Esophagus muscularis mucosa (tissue), 4 donors: ENCODE measurements around the gene ARMC2. TPM values are rescaled to one million over a fixed set of nuclear protein-coding genes. Genes with fewer than 3 reads are reported as not detected.

Experiments used
- DNase-seq: peaks from one replicate; pipeline ENCODE4 v3.0.0-alpha.2; 2017; ENCODE audit errors: extremely low spot score
- H3K27ac ChIP-seq, 4 donors: fragments of 200-600 bp; sonication (generic); replicated peaks in 1 of 4; 1 replicate in 3 of 4; 2 replicates in 1 of 4; pipeline ENCODE4 v1.5.1; 2016 to 2019; ENCODE audit warnings: mild to moderate bottlenecking in 1 of 4
- H3K27me3 ChIP-seq, 4 donors: fragments of 200-600 bp; sonication (generic); one replicate each; pipeline versions ENCODE4 v1.5.1 to v1.6.0; 2016 to 2019
- H3K36me3 ChIP-seq, 4 donors: fragments of 200-600 bp; sonication (generic); one replicate each; pipeline ENCODE4 v1.5.1; 2016 to 2019
- H3K4me1 ChIP-seq, 4 donors: fragments of 200-600 bp; sonication (generic); one replicate each; pipeline ENCODE4 v1.5.1; 2016 to 2019
- H3K4me3 ChIP-seq, 4 donors: fragments of 200-600 bp; sonication (generic); 1 replicate in 2 of 4; 2 replicates in 2 of 4; pipeline ENCODE4 v1.5.1; 2016 to 2019; ENCODE audit warnings: mild to moderate bottlenecking in 4 of 4, moderate library complexity in 1 of 4
- H3K9me3 ChIP-seq, 4 donors: fragments of 200-600 bp; sonication (generic); 1 replicate in 3 of 4; 2 replicates in 1 of 4; pipeline ENCODE4 v1.5.1; 2016 to 2019
- CTCF ChIP-seq, 3 experiments: fragments of 200-600 bp in 2 of 3; fragments of 450-650 bp in 1 of 3; sonication (generic) in 2 of 3; IDR thresholded peaks; one replicate each; pipeline ENCODE4 v1.5.1; 2017 to 2019; ENCODE audit warnings: antibody characterized with exemption in 3 of 3, mild to moderate bottlenecking in 2 of 3, moderate library complexity in 1 of 3
- EP300 ChIP-seq: sonication (generic); formaldehyde crosslinking; IDR thresholded peaks from one replicate; pipeline ENCODE4 v1.6.1; 2017; ENCODE audit warnings: antibody characterized with exemption
- POLR2A ChIP-seq: fragments of 450-650 bp; IDR thresholded peaks from one replicate; pipeline ENCODE4 v1.6.1; 2017; ENCODE audit warnings: antibody characterized with exemption, moderate library complexity, mild to moderate bottlenecking, low read depth
- POLR2AphosphoS5 ChIP-seq, 2 donors: sonication (generic); formaldehyde crosslinking; IDR thresholded peaks; one replicate each; pipeline ENCODE4 v1.6.1; 2017; ENCODE audit warnings: antibody characterized with exemption in 2 of 2
- WGBS: methylation state at CpG from one replicate; pipeline ENCODE4 v1.1.5; 2018; 5-methylcytosine and 5-hydroxymethylcytosine counted together
- intact Hi-C: fragments of 100-400 bp; cut with DNase I; formaldehyde crosslinking; loops from one replicate; pipeline ENCODE4 v1.15.1; 2023
- total RNA-seq, 4 donors: library from RNA; depleted of rRNA; stranded (reverse); fragments of >200 nt; gene quantifications; one replicate each; pipeline versions ENCODE4 v1.1.0 to v1.2.1, GENCODE V29; 2016

ARMC2 gene
- total RNA-seq, 4 donors from 2014 or later: 2.1 to 5.1 (median 3.2) TPM

- no peaks in the 10 kb centered on the region for H3K36me3 ChIP-seq
- peak overlapping the region in 1 of 4 donors; percentile 21 for H3K27ac ChIP-seq
- WGBS: 46% methylated on average over 4 of the region's 4 CpGs
- no peak overlapping the region for H3K4me3 ChIP-seq
- DNase-seq: peak; percentile 95
- H3K9me3 ChIP-seq: no peaks in the 10 kb centered on the region
- TF ChIP-seq POLR2A (no peak), EP300 (no peak), POLR2AphosphoS5 (IDR thresholded peaks at IDR 0.05) (peak; percentile 66 to 82), CTCF (IDR thresholded peaks at IDR 0.05) (peak in 2 of 3 experiments; percentile 97)
- H3K27me3 ChIP-seq: no peaks in the 10 kb centered on the region
- intact Hi-C loops: loop anchor here (1.0 to 5.0 kb wide), 2 partner anchors 57 to 293 kb away; no protein-coding TSS in a partner anchor
- peaks cover 0 to 13% (median 8%) of the 10 kb centered on the region in 4 donors for H3K4me1 ChIP-seq
These were observed 12.9 kb upstream of the ARMC2 start for GRCh38 chr6:108835218-108835850.

GRCh38 chr6:108836061-108836460 is 12.2 kb upstream of the ARMC2 start:
- no peak overlapping the region for H3K4me3 ChIP-seq
- no peaks in the 10 kb centered on the region for H3K27me3 ChIP-seq
- no peak for TF ChIP-seq POLR2AphosphoS5 (IDR thresholded peaks at IDR 0.05)
- no peak for TF ChIP-seq POLR2A
- no peak for TF ChIP-seq EP300
- TF ChIP-seq CTCF (IDR thresholded peaks at IDR 0.05): no peak
- H3K36me3 ChIP-seq: no peaks in the 10 kb centered on the region
- H3K4me1 ChIP-seq: peaks cover 0 to 13% (median 8%) of the 10 kb centered on the region in 4 donors
- 83% methylated on average over 3 of the region's 3 CpGs for WGBS
- no peak for DNase-seq
- intact Hi-C loops: loop anchor here (5.0 kb wide), 1 partner anchor 56 kb away; no protein-coding TSS in a partner anchor
- H3K9me3 ChIP-seq: no peaks in the 10 kb centered on the region
- no peak overlapping the region for H3K27ac ChIP-seq

GRCh38 chr6:108837236-108837971 is 10.8 kb upstream of the ARMC2 start:
- Histone ChIP-seq H3K9me3 (no peaks in the 10 kb centered on the region), H3K4me1 (peaks cover 0 to 13% (median 8%) of the 10 kb centered on the region in 4 donors), H3K36me3 (no peaks in the 10 kb centered on the region), H3K4me3 (no peak overlapping the region), H3K27ac (no peak overlapping the region), H3K27me3 (no peaks in the 10 kb centered on the region)
- DNase-seq: no peak
- intact Hi-C loops: loop anchor here (5.0 kb wide), 1 partner anchor 55 kb away; no protein-coding TSS in a partner anchor
- 68% methylated on average over 4 of the region's 4 CpGs for WGBS
- TF ChIP-seq POLR2A (no peak), EP300 (no peak), CTCF (IDR thresholded peaks at IDR 0.05) (no peak), POLR2AphosphoS5 (IDR thresholded peaks at IDR 0.05) (no peak)

GRCh38 chr6:108838101-108838717 is 10.0 kb upstream of the ARMC2 start:
- TF ChIP-seq EP300 (no peak), POLR2AphosphoS5 (IDR thresholded peaks at IDR 0.05) (no peak), POLR2A (no peak), CTCF (IDR thresholded peaks at IDR 0.05) (no peak)
- no peak overlapping the region for H3K4me3 ChIP-seq
- no peak for DNase-seq
- no peaks in the 10 kb centered on the region for H3K36me3 ChIP-seq
- 71% methylated on average over 18 of the region's 24 CpGs for WGBS
- H3K27me3 ChIP-seq: no peaks in the 10 kb centered on the region
- H3K27ac ChIP-seq: no peak overlapping the region
- H3K9me3 ChIP-seq: no peaks in the 10 kb centered on the region
- H3K4me1 ChIP-seq: peaks cover 0 to 13% (median 8%) of the 10 kb centered on the region in 4 donors
- intact Hi-C loops: loop anchor here (5.0 kb wide), 1 partner anchor 54 kb away; no protein-coding TSS in a partner anchor
